Ascending aorta (tissue), 2 donors: ENCODE measurements around the gene JOSD2. TPM values are rescaled to one million over a fixed set of nuclear protein-coding genes. Genes with fewer than 3 reads are reported as not detected.

Experiments
- DNase-seq, 2 donors: peaks; one replicate each; pipeline ENCODE4 v3.0.0-alpha.2; 2019; ENCODE audit warnings: low spot score in 2 of 2
- H3K27ac ChIP-seq, 2 donors: fragments of 200-600 bp; sonication (generic); one replicate each; pipeline ENCODE4 v1.5.1; 2016 to 2017; ENCODE audit warnings: mild to moderate bottlenecking in 1 of 2
- H3K27me3 ChIP-seq: fragments of 200-600 bp; sonication (generic); one replicate; pipeline ENCODE4 v1.5.1; 2017
- H3K36me3 ChIP-seq, 2 donors: fragments of 200-600 bp; sonication (generic); one replicate each; pipeline ENCODE4 v1.5.1; 2016
- H3K4me1 ChIP-seq, 2 donors: fragments of 200-600 bp; sonication (generic); one replicate each; pipeline ENCODE4 v1.5.1; 2016 to 2017; ENCODE audit warnings: mild to moderate bottlenecking in 1 of 2
- H3K4me3 ChIP-seq, 2 donors: fragments of 200-600 bp; sonication (generic); one replicate each; pipeline ENCODE4 v1.5.1; 2016 to 2017; ENCODE audit warnings: mild to moderate bottlenecking in 1 of 2
- H3K9me3 ChIP-seq, 2 donors: fragments of 200-600 bp; sonication (generic); one replicate each; pipeline ENCODE4 v1.5.1; 2016
- intact Hi-C: fragments of 100-400 bp; cut with DNase I; formaldehyde crosslinking; loops from one replicate; pipeline ENCODE4 v1.15.1; 2023
- total RNA-seq: library from RNA; depleted of rRNA; stranded (reverse); fragments of >200 nt; gene quantifications from one replicate; pipeline ENCODE4 v1.1.0, GENCODE V29; 2016
- TF ChIP-seq, protein P1 (sequence below), 3 experiments: fragments of 200-600 bp in 2 of 3; fragments of 450-650 bp in 1 of 3; sonication (generic) in 2 of 3; IDR thresholded peaks; one replicate each; pipeline ENCODE4 v1.5.1; 2016 to 2019; ENCODE audit warnings: antibody characterized with exemption in 3 of 3, mild to moderate bottlenecking in 1 of 3, moderate library complexity in 1 of 3

JOSD2 gene
- total RNA-seq, 1 donor from 2014 or later, result 169 TPM

DNA sequence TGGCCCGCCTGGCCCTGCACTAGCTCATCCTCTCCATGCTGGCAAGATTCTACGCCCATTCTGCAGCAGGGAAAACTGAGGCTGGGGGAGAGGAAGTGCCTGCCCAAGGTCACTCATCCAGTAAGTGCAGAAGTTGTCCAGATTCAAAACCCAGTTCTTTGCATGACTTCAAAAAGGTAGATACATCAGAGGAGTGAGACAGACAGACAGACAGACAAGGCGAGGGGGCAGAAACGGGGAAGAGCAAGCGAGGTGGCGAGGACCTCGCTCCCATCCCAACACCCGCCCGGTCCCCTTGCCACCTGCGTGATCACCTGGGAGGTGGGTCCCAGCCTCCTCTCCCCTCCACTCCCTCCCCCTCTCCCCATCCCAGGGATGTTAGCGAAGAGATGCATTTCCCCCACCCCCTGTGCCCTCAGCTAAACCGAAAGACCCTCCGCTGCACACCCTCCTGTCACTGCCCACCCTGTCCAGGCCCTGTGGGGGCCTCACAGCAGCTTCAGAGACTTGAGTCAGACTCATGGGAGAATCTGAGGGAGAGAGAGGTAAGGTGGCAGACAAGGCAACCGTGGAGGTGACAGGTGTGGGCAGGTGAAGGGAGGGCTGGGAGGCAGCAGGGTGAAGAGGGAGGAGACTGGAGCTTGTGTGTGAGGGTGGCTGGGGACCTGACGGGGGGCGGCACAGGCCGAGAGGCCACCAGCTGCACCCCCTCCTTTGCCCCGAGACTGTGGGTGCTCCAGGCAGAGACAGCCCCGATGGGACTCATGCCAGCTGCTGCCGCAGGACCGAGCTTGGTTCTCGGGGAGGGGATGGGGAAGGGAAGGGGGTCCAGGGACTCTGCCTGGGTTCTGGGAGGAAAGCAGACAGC is 38.3 kb upstream of the JOSD2 start:
- Histone ChIP-seq H3K27me3 (no peaks in the 10 kb centered on the region), H3K4me1 (no peaks in the 10 kb centered on the region), H3K27ac (no peak overlapping the region), H3K4me3 (no peak overlapping the region), H3K9me3 (no peaks in the 10 kb centered on the region), H3K36me3 (no peaks in the 10 kb centered on the region)
- TF ChIP-seq, protein P1, sequence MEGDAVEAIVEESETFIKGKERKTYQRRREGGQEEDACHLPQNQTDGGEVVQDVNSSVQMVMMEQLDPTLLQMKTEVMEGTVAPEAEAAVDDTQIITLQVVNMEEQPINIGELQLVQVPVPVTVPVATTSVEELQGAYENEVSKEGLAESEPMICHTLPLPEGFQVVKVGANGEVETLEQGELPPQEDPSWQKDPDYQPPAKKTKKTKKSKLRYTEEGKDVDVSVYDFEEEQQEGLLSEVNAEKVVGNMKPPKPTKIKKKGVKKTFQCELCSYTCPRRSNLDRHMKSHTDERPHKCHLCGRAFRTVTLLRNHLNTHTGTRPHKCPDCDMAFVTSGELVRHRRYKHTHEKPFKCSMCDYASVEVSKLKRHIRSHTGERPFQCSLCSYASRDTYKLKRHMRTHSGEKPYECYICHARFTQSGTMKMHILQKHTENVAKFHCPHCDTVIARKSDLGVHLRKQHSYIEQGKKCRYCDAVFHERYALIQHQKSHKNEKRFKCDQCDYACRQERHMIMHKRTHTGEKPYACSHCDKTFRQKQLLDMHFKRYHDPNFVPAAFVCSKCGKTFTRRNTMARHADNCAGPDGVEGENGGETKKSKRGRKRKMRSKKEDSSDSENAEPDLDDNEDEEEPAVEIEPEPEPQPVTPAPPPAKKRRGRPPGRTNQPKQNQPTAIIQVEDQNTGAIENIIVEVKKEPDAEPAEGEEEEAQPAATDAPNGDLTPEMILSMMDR (IDR thresholded peaks at IDR 0.05), result no peak
- DNase-seq, result no peak
- intact Hi-C loops, result no loop called here

DNA sequence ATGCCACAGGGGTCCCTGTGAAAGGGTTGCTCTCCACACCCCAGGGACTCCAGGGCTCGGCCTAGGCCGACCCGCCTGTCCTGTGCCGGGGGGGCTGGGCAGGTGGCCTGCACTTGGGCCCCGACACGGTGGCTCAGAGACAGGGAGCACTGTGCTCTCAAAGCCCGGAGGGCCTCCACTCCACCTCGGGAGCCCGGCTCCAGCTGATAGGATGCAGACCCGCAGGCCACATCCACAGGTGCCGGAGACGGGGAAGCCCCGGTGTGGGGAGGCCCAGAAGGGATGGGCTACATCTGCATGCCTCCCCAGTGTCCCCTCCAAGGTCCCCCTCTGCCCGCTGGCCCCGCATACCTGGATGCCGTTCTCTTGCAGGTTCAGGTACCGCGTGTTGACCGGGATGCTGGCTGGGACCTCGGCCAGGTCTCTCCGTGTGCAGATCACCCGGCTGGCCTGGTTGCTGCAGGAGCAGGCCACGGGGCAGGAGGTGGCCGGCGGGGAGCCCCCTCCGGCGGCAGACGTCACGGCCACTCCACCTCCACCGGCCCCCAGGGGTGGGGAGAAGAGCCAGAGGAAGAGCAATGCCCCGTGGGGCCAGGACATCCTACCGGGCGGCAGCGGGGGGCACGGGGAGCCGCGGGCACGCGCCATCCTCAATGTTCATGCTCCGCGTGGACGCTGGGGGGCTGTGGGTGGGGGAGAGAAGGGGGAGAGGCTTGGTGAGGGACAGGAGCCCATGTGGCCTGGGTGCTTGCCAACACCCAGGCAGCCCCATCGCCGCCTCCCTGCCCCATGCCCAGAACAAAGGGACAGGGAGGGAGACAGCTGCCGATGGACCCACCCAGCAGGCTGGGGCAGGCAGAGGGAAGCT is 37.4 kb upstream of the JOSD2 start:
- Histone ChIP-seq H3K4me3 (no peak overlapping the region), H3K4me1 (no peaks in the 10 kb centered on the region), H3K27ac (no peak overlapping the region), H3K36me3 (no peaks in the 10 kb centered on the region), H3K9me3 (no peaks in the 10 kb centered on the region), H3K27me3 (no peaks in the 10 kb centered on the region)
- intact Hi-C loops, result no loop called here
- DNase-seq, result no peak
- TF ChIP-seq, protein P1 (IDR thresholded peaks at IDR 0.05), result no peak

DNA sequence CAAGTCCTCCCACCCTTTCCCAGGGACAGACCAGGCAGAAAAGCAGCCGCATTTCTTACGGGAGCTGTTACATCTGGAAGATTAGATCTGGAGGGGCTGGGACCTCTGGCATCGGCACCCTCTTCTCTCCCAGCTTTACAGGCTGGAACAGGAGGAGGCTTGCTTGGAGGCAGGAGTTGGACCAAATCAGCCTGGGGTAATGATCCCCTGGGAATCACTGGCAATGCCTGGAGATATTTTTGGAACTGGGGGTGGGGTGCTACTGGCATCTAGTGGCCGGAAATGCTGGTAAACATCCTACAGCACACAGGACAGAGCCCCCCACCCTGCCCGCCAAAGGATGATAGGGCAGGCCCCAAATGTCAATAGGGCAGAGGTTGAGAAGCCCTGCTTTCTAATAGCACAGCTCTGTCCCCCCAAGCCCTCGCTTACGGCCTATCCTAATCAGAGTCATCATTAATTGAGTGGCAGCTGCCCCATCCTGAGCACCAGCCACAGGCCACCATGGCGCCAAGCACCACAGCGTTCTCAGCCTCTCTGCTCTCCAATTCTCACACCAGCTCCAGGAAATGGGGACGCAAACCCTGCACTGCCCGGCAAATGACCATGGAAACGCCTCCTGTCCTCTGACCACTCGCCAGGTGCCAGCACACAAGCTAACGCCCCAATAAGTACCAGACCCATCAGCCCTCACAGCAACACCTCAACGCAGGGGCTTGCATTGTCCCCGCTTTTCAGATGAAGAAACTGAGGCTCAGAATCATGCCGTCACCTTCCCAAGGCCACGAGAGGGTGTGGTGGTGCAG is 36.6 kb upstream of the JOSD2 start:
- no peaks in the 10 kb centered on the region for H3K27me3 ChIP-seq
- no peaks in the 10 kb centered on the region for H3K4me1 ChIP-seq
- H3K36me3 ChIP-seq, result no peaks in the 10 kb centered on the region
- H3K4me3 ChIP-seq, result no peak overlapping the region
- no peaks in the 10 kb centered on the region for H3K9me3 ChIP-seq
- H3K27ac ChIP-seq, result peak overlapping the region in 1 of 2 donors; percentile 24
- no peak for DNase-seq
- intact Hi-C loops, result no loop called here
- TF ChIP-seq, protein P1 (IDR thresholded peaks at IDR 0.05), result peak in 1 of 3 experiments; percentile 12

DNA sequence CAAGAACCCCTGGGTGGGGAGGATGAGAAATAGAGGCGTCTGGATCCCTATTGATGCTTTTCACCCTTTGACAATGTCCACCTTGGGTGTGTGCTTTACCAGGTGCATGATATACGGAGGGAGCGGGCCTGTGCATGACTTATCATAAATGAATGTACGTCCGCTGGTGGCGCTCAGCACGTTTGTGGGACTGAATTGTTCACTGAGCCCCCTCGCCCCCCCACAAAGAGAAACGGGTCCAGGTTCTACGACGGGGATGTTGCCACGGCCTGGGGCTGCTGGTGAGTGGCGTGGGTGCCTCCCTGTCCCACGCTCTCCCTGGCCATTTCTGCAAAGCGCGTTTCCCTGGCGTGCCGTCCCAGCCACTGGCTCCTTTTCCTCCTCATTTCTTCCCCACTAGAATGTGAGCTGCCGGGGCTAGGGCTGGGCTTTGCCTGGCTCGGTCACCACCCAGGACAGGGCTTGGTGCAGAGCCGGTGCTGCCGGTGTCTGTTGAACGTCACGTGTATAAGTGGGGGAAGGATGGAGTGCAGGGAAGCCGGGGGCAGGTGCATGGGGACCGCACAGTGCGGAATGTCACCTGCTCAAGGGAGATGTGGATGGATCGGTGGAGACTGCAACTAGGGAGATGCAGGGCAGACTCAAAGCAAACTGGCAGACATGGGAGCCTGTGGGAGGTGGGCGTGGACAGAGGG is 35.7 kb upstream of the JOSD2 start:
- Histone ChIP-seq H3K4me1 (no peaks in the 10 kb centered on the region), H3K36me3 (no peaks in the 10 kb centered on the region), H3K27ac (peak overlapping the region in 1 of 2 donors; percentile 24), H3K4me3 (no peak overlapping the region), H3K27me3 (no peaks in the 10 kb centered on the region), H3K9me3 (no peaks in the 10 kb centered on the region)
- TF ChIP-seq, protein P1 (IDR thresholded peaks at IDR 0.05), result no peak
- no peak for DNase-seq
- intact Hi-C loops, result no loop called here

DNA sequence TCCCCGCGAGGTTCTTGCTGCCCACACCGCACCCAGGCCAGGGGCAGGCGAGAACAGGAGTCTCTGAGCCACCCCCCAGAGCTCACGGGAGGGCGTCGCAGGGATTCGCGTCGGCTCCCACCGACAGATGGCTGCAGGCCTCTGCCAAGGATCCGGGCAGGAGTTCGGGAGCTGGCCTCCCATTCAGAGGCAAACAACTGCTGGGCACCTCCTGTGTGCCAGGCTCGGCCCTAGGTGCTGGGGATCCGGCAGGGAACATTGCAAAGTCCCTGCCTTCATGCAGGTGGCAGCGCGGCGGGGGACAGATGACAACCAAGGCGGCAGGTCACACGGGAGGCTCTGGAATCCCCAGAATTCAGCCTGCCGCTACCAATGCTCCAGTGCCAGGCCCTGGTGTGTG is 32.0 kb upstream of the JOSD2 start:
- Histone ChIP-seq H3K4me1 (no peaks in the 10 kb centered on the region), H3K27ac (no peak overlapping the region), H3K9me3 (no peaks in the 10 kb centered on the region), H3K27me3 (no peaks in the 10 kb centered on the region), H3K36me3 (no peaks in the 10 kb centered on the region), H3K4me3 (no peak overlapping the region)
- TF ChIP-seq, protein P1 (IDR thresholded peaks at IDR 0.05), result no peak
- intact Hi-C loops, result no loop called here
- no peak for DNase-seq
